ENCODE measurements around the gene LY6G6D.

LY6G6D gene

DNA sequence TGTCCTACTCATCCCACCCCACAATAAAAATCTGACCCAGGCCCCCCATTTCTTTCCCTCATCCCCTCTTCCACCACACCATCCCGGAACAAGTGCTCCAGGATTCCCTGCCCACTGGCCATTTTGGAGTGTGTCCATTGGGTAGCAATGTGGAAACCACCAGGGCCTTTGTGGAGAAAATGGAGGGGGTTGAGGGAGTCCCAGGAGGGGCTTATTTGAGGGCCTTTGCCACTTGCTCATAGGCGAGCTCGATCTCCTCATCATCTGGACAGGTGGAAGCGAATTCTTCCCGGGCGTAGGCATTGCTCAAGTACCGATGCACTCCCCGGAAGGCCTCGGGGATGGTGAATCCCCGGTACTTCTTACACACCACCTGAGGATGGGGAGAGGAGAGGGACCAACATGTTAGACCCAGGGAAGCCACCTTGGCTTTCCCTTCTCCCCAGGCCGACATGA is 15.5 kb downstream of the LY6G6D start:
- H3K27ac ChIP-seq (ENCODE audit: low read depth, low read length, poor library complexity, severe bottlenecking) = peak overlapping the region; percentile 42
- H3F3A ChIP-seq (ENCODE audit: insufficient read depth, low read length) = peaks cover 13% of the 10 kb centered on the region
- H3K4me2 ChIP-seq (ENCODE audit: low read length) = no peak overlapping the region
- H2AFZ ChIP-seq (ENCODE audit: low read length) = no peak overlapping the region
- peaks cover 48% of the 10 kb centered on the region for H3K4me1 ChIP-seq (ENCODE audit: insufficient read depth, low read length, severe bottlenecking)
- peaks cover 3% of the 10 kb centered on the region; the same call in 1 of the 2 replicates for H3K79me2 ChIP-seq (ENCODE audit: insufficient read depth, low read length)
- no peak overlapping the region for H3K4me3 ChIP-seq (ENCODE audit: low read depth, low read length, poor library complexity, severe bottlenecking)
- peaks cover 42% of the 10 kb centered on the region for H3K36me3 ChIP-seq (ENCODE audit: insufficient read depth, low read length)
- no peaks in the 10 kb centered on the region for H3K27me3 ChIP-seq (ENCODE audit: insufficient read depth, low read length)
- no peaks in the 10 kb centered on the region for H3K9me2 ChIP-seq (ENCODE audit: low read depth, low read length)
- TF ChIP-seq, protein P1, sequence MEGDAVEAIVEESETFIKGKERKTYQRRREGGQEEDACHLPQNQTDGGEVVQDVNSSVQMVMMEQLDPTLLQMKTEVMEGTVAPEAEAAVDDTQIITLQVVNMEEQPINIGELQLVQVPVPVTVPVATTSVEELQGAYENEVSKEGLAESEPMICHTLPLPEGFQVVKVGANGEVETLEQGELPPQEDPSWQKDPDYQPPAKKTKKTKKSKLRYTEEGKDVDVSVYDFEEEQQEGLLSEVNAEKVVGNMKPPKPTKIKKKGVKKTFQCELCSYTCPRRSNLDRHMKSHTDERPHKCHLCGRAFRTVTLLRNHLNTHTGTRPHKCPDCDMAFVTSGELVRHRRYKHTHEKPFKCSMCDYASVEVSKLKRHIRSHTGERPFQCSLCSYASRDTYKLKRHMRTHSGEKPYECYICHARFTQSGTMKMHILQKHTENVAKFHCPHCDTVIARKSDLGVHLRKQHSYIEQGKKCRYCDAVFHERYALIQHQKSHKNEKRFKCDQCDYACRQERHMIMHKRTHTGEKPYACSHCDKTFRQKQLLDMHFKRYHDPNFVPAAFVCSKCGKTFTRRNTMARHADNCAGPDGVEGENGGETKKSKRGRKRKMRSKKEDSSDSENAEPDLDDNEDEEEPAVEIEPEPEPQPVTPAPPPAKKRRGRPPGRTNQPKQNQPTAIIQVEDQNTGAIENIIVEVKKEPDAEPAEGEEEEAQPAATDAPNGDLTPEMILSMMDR (IDR thresholded peaks at IDR 0.05; ENCODE audit: low read length) = no peak
- no peak for TF ChIP-seq EZH2 (IDR thresholded peaks at IDR 0.05; ENCODE audit: borderline replicate concordance, low read length)
- no peaks in the 10 kb centered on the region for H4K20me1 ChIP-seq (ENCODE audit: insufficient read depth, low read length)
- H3K9ac ChIP-seq (ENCODE audit: low read length) = no peak overlapping the region
- no peaks in the 10 kb centered on the region for H3K9me3 ChIP-seq (ENCODE audit: low read length)

GRCh38 chr6:31732029-31732428 is 16.9 kb downstream of the LY6G6D start:
- no peak overlapping the region for H3K9ac ChIP-seq (ENCODE audit: low read length)
- H2AFZ ChIP-seq (ENCODE audit: low read length) = no peak overlapping the region
- H3K4me1 ChIP-seq (ENCODE audit: insufficient read depth, low read length, severe bottlenecking) = peaks cover 48% of the 10 kb centered on the region
- no peak overlapping the region for H3K27ac ChIP-seq (ENCODE audit: low read depth, low read length, poor library complexity, severe bottlenecking)
- H3K9me3 ChIP-seq (ENCODE audit: low read length) = no peaks in the 10 kb centered on the region
- H3K27me3 ChIP-seq (ENCODE audit: insufficient read depth, low read length) = no peaks in the 10 kb centered on the region
- no peak overlapping the region for H3K4me2 ChIP-seq (ENCODE audit: low read length)
- no peaks in the 10 kb centered on the region for H3K9me2 ChIP-seq (ENCODE audit: low read depth, low read length)
- TF ChIP-seq, protein P1 (IDR thresholded peaks at IDR 0.05; ENCODE audit: low read length) = no peak
- no peak for TF ChIP-seq EZH2 (IDR thresholded peaks at IDR 0.05; ENCODE audit: borderline replicate concordance, low read length)
- H3K4me3 ChIP-seq (ENCODE audit: low read depth, low read length, poor library complexity, severe bottlenecking) = no peak overlapping the region
- peaks cover 36% of the 10 kb centered on the region for H3K36me3 ChIP-seq (ENCODE audit: insufficient read depth, low read length)
- peaks cover 13% of the 10 kb centered on the region for H3F3A ChIP-seq (ENCODE audit: insufficient read depth, low read length)
- peaks cover 10% of the 10 kb centered on the region; the same call in 1 of the 2 replicates for H3K79me2 ChIP-seq (ENCODE audit: insufficient read depth, low read length)
- H4K20me1 ChIP-seq (ENCODE audit: insufficient read depth, low read length) = no peaks in the 10 kb centered on the region

GRCh38 chr6:31733734-31734133 is 18.6 kb downstream of the LY6G6D start:
- Histone ChIP-seq H3K4me1 (ENCODE audit: insufficient read depth, low read length, severe bottlenecking) (peaks cover 48% of the 10 kb centered on the region), H3K4me2 (ENCODE audit: low read length) (peak overlapping the region; percentile 79; the same call in 1 of the 2 replicates), H3K9ac (ENCODE audit: low read length) (no peak overlapping the region), H3K9me2 (ENCODE audit: low read depth, low read length) (no peaks in the 10 kb centered on the region), H3K36me3 (ENCODE audit: insufficient read depth, low read length) (peaks cover 36% of the 10 kb centered on the region), H3K27me3 (ENCODE audit: insufficient read depth, low read length) (no peaks in the 10 kb centered on the region), H3K79me2 (ENCODE audit: insufficient read depth, low read length) (peaks cover 10% of the 10 kb centered on the region; the same call in 1 of the 2 replicates), H3F3A (ENCODE audit: insufficient read depth, low read length) (peaks cover 12% of the 10 kb centered on the region; the same call in 1 of the 2 replicates), H3K4me3 (ENCODE audit: low read depth, low read length, poor library complexity, severe bottlenecking) (no peak overlapping the region), H3K9me3 (ENCODE audit: low read length) (no peaks in the 10 kb centered on the region), H3K27ac (ENCODE audit: low read depth, low read length, poor library complexity, severe bottlenecking) (peak overlapping the region; percentile 94), H4K20me1 (ENCODE audit: insufficient read depth, low read length) (no peaks in the 10 kb centered on the region), H2AFZ (ENCODE audit: low read length) (no peak overlapping the region)
- TF ChIP-seq EZH2 (IDR thresholded peaks at IDR 0.05; ENCODE audit: borderline replicate concordance, low read length) = no peak
- TF ChIP-seq, protein P1 (IDR thresholded peaks at IDR 0.05; ENCODE audit: low read length) = no peak

Measured in OCI-LY1 (cell line).